Body of pancreas (tissue), 4 donors: Measurements from ENCODE around the gene C17orf67. TPM values are rescaled to one million over a fixed set of nuclear protein-coding genes. Genes with fewer than 3 reads are reported as not detected.

Source experiments
- ATAC-seq: fragments of 150-250 bp; one replicate; pipeline ENCODE4 v1.9.1; 2016
- DNase-seq, 4 donors: peaks; one replicate each; pipeline ENCODE4 v3.0.0-alpha.2; 2019
- H3K27ac ChIP-seq, 4 donors: fragments of 200-600 bp; sonication (generic); 1 replicate in 3 of 4; 2 replicates in 1 of 4; pipeline versions ENCODE4 v1.5.1 to v1.6.1; 2016 to 2019; ENCODE audit warnings: mild to moderate bottlenecking in 1 of 4, mixed read lengths in 1 of 4, moderate library complexity in 1 of 4
- H3K27me3 ChIP-seq, 2 donors: fragments of 200-600 bp; sonication (generic); one replicate each; pipeline ENCODE4 v1.6.0; 2016; ENCODE audit warnings: mild to moderate bottlenecking in 1 of 2
- H3K36me3 ChIP-seq, 2 donors: fragments of 200-600 bp; sonication (generic); replicated peaks in 1 of 2; 2 replicates each; pipeline ENCODE4 v1.5.1; 2016; ENCODE audit warnings: low read depth in 2 of 2; ENCODE audit not compliant: insufficient read depth in 1 of 2
- H3K4me1 ChIP-seq: fragments of 200-600 bp; sonication (generic); one replicate; pipeline ENCODE4 v1.6.0; 2016
- H3K4me3 ChIP-seq, 2 donors: fragments of 200-600 bp; sonication (generic); 1 replicate in 1 of 2; 2 replicates in 1 of 2; pipeline ENCODE4 v1.5.1; 2016 to 2019
- H3K9me3 ChIP-seq, 3 donors: fragments of 200-600 bp; sonication (generic); 1 replicate in 2 of 3; 2 replicates in 1 of 3; pipeline ENCODE4 v1.5.1; 2016
- CTCF ChIP-seq, 7 experiments: fragments of 450-650 bp in 4 of 7; fragments of 200-600 bp in 3 of 7; sonication (generic) in 3 of 7; IDR thresholded peaks; one replicate each; pipeline ENCODE4 v1.5.1; 2016 to 2019; ENCODE audit warnings: antibody characterized with exemption in 7 of 7
- POLR2A ChIP-seq, 3 donors: fragments of 450-650 bp; IDR thresholded peaks; one replicate each; pipeline ENCODE4 v1.6.1; 2016; ENCODE audit warnings: antibody characterized with exemption in 3 of 3, mild to moderate bottlenecking in 2 of 3
- WGBS, 2 donors: methylation state at CpG; one replicate each; pipeline ENCODE4 v1.1.5; 2017; 5-methylcytosine and 5-hydroxymethylcytosine counted together
- intact Hi-C: fragments of 100-400 bp; cut with DNase I; formaldehyde crosslinking; loops from one replicate; pipeline ENCODE4 v1.15.1; 2023
- total RNA-seq, 2 donors: library from RNA; depleted of rRNA; stranded (reverse); fragments of >200 nt; gene quantifications; one replicate each; pipeline ENCODE4 v1.1.0, GENCODE V29; 2016

C17orf67 gene
- total RNA-seq, 2 donors from 2014 or later, result 0.78 to 2.3 TPM

GRCh38 chr17:56820207-56820606, 13.5 kb downstream of the C17orf67 start:
- H3K4me3 ChIP-seq, result no peak overlapping the region

GRCh38 chr17:56819431-56820145, 14.1 kb downstream of the C17orf67 start:
- Histone ChIP-seq H3K27me3 (no peaks in the 10 kb centered on the region), H3K9me3 (no peaks in the 10 kb centered on the region), H3K27ac (peak overlapping the region; percentile 1 to 70 (median 17)), H3K4me3 (no peak overlapping the region), H3K36me3 (no peaks in the 10 kb centered on the region), H3K4me1 (peaks cover 29% of the 10 kb centered on the region)
- ATAC-seq, result peak; percentile 90
- WGBS, 2 donors, result 6 to 7% methylated on average over 14 of the region's 14 CpGs
- TF ChIP-seq CTCF (IDR thresholded peaks at IDR 0.05) (peak; percentile 69 to 98 (median 94)), POLR2A (IDR thresholded peaks at IDR 0.05) (no peak)
- peak; percentile 85 to 89 (median 87) for DNase-seq
- intact Hi-C loops, result loop anchor here (5.0 kb wide), 1 partner anchor 118 kb away; no protein-coding TSS in a partner anchor

More at GRCh38 chr17:56820207-56820606, 13.5 kb downstream of the C17orf67 start:
- peaks cover 31% of the 10 kb centered on the region for H3K4me1 ChIP-seq
- DNase-seq, result peak in 1 of 4 donors; percentile 15
- no peaks in the 10 kb centered on the region for H3K36me3 ChIP-seq
- TF ChIP-seq POLR2A (IDR thresholded peaks at IDR 0.05) (no peak), CTCF (IDR thresholded peaks at IDR 0.05) (no peak)
- H3K9me3 ChIP-seq, result no peaks in the 10 kb centered on the region
- 31 to 33% methylated on average over 10 of the region's 10 CpGs for WGBS, 2 donors
- peak overlapping the region; percentile 1 to 70 (median 17) for H3K27ac ChIP-seq
- intact Hi-C loops, result loop anchor here (5.0 kb wide), 1 partner anchor 117 kb away; no protein-coding TSS in a partner anchor
- H3K27me3 ChIP-seq, result no peaks in the 10 kb centered on the region
- no peak for ATAC-seq

- no peak for ATAC-seq
- intact Hi-C loops, result no loop called here
- no peaks in the 10 kb centered on the region for H3K27me3 ChIP-seq
- no peak overlapping the region for H3K4me3 ChIP-seq
- 82 to 85% methylated on average over 2 of the region's 2 CpGs for WGBS, 2 donors
- DNase-seq, result no peak
- no peaks in the 10 kb centered on the region for H3K36me3 ChIP-seq
- TF ChIP-seq POLR2A (IDR thresholded peaks at IDR 0.05) (no peak), CTCF (IDR thresholded peaks at IDR 0.05) (no peak)
- H3K27ac ChIP-seq, result no peak overlapping the region
- peaks cover 24% of the 10 kb centered on the region for H3K4me1 ChIP-seq
- H3K9me3 ChIP-seq, result no peaks in the 10 kb centered on the region
These were observed 14.7 kb downstream of the C17orf67 start for GRCh38 chr17:56819030-56819429.

GRCh38 chr17:56817066-56817465, 16.7 kb downstream of the C17orf67 start:
- Histone ChIP-seq H3K27ac (no peak overlapping the region), H3K9me3 (no peaks in the 10 kb centered on the region), H3K4me1 (peaks cover 12% of the 10 kb centered on the region), H3K27me3 (no peaks in the 10 kb centered on the region), H3K36me3 (no peaks in the 10 kb centered on the region), H3K4me3 (no peak overlapping the region)
- DNase-seq (no peak), ATAC-seq (no peak)
- TF ChIP-seq CTCF (IDR thresholded peaks at IDR 0.05) (no peak), POLR2A (IDR thresholded peaks at IDR 0.05) (no peak)
- intact Hi-C loops, result no loop called here

- no peak for TF ChIP-seq CTCF (IDR thresholded peaks at IDR 0.05)
- no peak for TF ChIP-seq POLR2A (IDR thresholded peaks at IDR 0.05)
- H3K4me3 ChIP-seq, result no peak overlapping the region
- no peaks in the 10 kb centered on the region for H3K9me3 ChIP-seq
- intact Hi-C loops, result no loop called here
- H3K27ac ChIP-seq, result no peak overlapping the region
- no peaks in the 10 kb centered on the region for H3K36me3 ChIP-seq
- ATAC-seq, result no peak
- 80 to 91% methylated on average over 6 of the region's 6 CpGs for WGBS, 2 donors
- H3K27me3 ChIP-seq, result no peaks in the 10 kb centered on the region
- no peak for DNase-seq
- H3K4me1 ChIP-seq, result peaks cover 12% of the 10 kb centered on the region
These were observed 18.0 kb downstream of the C17orf67 start for GRCh38 chr17:56815711-56816110.
